Parathyroid adenoma (tissue), 2 donors: ENCODE measurements around the gene OR2B2.
A peak's percentile ranks its signal among the peaks of the same experiment; 100 is the strongest.

Experiments
- H2AFZ ChIP-seq: fragments of 300-600 bp; sonication (generic); one replicate; pipeline ENCODE4 v1.7.0; 2017; ENCODE audit warnings: antibody characterized with exemption, mild to moderate bottlenecking
- H3K27ac ChIP-seq: fragments of 300-600 bp; sonication (generic); one replicate; pipeline ENCODE4 v1.7.0; 2017
- H3K27me3 ChIP-seq: fragments of 300-600 bp; sonication (generic); one replicate; pipeline ENCODE4 v1.7.0; 2017; ENCODE audit warnings: low read length; ENCODE audit not compliant: control insufficient read depth, insufficient read depth
- H3K36me3 ChIP-seq: fragments of 300-600 bp; sonication (generic); one replicate; pipeline ENCODE4 v1.7.0; 2017; ENCODE audit warnings: low read length; ENCODE audit not compliant: control insufficient read depth, insufficient read depth
- H3K4me1 ChIP-seq: fragments of 300-600 bp; sonication (generic); one replicate; pipeline ENCODE4 v1.7.0; 2017; ENCODE audit warnings: control low read depth
- H3K4me2 ChIP-seq: fragments of 300-600 bp; sonication (generic); one replicate; pipeline ENCODE4 v1.7.0; 2017; ENCODE audit warnings: low read length
- H3K4me3 ChIP-seq: fragments of 300-600 bp; sonication (generic); one replicate; pipeline ENCODE4 v1.7.0; 2017; ENCODE audit warnings: low read depth, low read length
- H3K79me2 ChIP-seq: fragments of 300-600 bp; sonication (generic); one replicate; pipeline ENCODE4 v1.7.0; 2017; ENCODE audit warnings: control low read depth
- H3K9ac ChIP-seq: fragments of 300-600 bp; sonication (generic); one replicate; pipeline ENCODE4 v1.7.0; 2017; ENCODE audit warnings: mild to moderate bottlenecking
- H3K9me3 ChIP-seq: fragments of 300-600 bp; sonication (generic); one replicate; pipeline ENCODE4 v1.7.0; 2017; ENCODE audit warnings: low read length; ENCODE audit not compliant: control insufficient read depth
- TF ChIP-seq, protein P1 (sequence below): fragments of 300-600 bp; sonication (generic); IDR thresholded peaks from one replicate; pipeline ENCODE4 v1.7.0; 2017; ENCODE audit warnings: antibody characterized with exemption, mild to moderate bottlenecking
- donor health status: primary hyperparathyroidism.

Gene OR2B2

DNA sequence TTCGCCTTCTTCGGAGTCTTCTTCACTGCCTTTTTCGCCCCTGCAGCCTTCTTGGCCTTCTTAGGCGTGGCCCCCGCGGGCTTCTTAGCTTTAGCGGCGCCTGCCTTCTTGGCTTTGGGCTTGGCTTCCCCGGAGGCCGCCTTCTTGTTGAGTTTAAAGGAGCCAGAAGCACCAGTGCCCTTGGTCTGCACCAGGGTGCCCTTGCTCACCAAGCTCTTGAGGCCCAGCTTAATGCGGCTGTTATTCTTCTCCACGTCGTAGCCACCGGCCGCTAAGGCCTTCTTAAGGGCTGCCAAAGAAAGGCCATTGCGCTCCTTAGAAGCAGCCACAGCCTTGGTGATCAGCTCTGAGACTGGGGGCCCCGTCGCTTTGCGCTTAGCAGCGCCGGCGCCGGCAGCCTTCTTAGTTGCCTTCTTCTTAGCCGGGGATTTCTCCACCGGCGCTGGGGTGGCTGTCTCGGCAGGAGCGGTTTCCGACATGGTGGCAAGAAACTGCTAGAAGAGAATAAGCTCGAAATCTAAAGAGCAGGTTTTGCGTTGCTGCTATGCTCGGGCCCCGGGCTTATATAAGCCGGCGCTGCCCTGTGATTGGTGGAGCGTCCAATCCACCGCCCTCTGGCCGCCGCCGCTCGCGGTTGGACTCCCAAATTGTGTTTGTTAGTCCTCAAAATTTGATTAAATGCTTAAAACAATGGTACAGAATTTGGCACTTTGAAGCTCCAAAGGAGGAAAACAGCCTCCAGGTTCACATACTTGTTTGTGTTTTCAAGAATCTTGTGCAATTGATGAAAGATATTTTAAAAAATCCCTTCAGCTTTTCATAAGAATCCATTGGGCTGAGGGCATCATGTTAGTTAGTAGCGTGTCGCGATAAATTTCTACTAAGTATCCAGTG, 44.9 kb downstream of the OR2B2 start:
- Histone ChIP-seq H3K4me3 (peak overlapping the region; percentile 89), H3K4me2 (peak overlapping the region; percentile 93), H3K36me3 (no peaks in the 10 kb centered on the region), H3K9ac (no peak overlapping the region), H2AFZ (peak overlapping the region; percentile 1), H3K4me1 (no peaks in the 10 kb centered on the region), H3K27me3 (no peaks in the 10 kb centered on the region), H3K79me2 (no peaks in the 10 kb centered on the region), H3K27ac (no peak overlapping the region), H3K9me3 (no peaks in the 10 kb centered on the region)
- TF ChIP-seq, protein P1, sequence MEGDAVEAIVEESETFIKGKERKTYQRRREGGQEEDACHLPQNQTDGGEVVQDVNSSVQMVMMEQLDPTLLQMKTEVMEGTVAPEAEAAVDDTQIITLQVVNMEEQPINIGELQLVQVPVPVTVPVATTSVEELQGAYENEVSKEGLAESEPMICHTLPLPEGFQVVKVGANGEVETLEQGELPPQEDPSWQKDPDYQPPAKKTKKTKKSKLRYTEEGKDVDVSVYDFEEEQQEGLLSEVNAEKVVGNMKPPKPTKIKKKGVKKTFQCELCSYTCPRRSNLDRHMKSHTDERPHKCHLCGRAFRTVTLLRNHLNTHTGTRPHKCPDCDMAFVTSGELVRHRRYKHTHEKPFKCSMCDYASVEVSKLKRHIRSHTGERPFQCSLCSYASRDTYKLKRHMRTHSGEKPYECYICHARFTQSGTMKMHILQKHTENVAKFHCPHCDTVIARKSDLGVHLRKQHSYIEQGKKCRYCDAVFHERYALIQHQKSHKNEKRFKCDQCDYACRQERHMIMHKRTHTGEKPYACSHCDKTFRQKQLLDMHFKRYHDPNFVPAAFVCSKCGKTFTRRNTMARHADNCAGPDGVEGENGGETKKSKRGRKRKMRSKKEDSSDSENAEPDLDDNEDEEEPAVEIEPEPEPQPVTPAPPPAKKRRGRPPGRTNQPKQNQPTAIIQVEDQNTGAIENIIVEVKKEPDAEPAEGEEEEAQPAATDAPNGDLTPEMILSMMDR, result no peak

DNA sequence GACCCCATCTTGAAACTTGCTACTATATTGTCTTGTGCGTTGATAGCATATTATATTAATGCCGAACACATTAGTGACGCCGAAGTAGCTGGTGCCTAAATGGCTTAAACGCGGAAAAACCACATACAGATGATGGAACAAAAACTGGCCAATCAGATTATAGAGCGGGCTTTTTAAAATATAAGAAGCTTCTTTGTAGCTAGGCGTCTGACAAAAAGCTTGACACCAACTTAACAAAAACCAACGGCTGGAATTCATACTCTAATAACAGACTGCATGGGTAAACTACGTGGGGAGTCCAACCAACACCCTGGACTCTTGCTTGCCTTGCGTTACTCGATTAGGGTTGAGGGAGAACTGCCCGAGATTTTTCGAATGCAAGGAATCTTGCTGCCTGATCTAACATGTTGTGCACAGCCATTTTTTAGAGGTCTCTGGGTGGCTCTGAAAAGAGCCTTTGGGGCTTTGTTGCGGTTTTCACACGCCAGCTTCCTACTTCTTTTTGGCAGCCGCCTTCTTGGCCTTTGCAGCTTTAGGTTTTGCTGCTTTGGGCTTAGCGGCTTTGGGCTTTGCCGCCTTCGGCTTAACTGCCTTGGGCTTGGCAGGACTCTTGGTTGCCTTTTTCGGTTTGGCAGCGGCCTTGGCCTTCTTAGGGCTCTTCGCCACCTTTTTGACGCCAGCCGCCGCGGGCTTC, 45.7 kb downstream of the OR2B2 start:
- Histone ChIP-seq H3K4me2 (peak overlapping the region; percentile 93), H3K4me3 (peak overlapping the region; percentile 89), H3K27ac (no peak overlapping the region), H3K4me1 (no peaks in the 10 kb centered on the region), H3K9ac (no peak overlapping the region), H3K9me3 (no peaks in the 10 kb centered on the region), H3K36me3 (no peaks in the 10 kb centered on the region), H3K79me2 (no peaks in the 10 kb centered on the region), H2AFZ (peak overlapping the region; percentile 90), H3K27me3 (no peaks in the 10 kb centered on the region)
- TF ChIP-seq, protein P1, result no peak

DNA sequence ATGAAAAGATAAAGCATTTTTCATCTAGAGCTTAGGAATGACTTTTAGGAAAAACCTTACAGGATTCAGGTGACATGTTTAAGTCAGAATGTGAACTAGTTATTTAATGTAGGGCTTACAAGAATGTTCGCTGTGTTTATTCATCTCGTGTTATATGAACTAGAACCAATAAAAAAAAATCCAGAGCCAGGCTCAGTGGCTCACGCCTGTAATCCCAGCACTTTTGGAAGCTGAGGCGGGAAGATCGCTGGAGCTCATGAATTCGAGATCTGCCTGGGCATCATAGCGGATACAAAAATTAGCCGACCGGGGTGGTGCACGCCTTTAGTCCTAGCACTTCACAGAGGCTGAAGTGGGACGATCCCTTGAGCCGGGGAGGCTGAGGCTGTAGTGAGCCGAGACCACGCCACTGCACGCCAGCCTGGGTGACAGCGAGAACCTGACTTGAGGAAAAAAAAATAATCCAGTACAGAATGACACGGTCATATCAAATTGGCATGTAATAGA, 46.3 kb downstream of the OR2B2 start:
- H3K36me3 ChIP-seq, result no peaks in the 10 kb centered on the region
- peak overlapping the region; percentile 90 for H2AFZ ChIP-seq
- H3K79me2 ChIP-seq, result no peaks in the 10 kb centered on the region
- peak overlapping the region; percentile 93 for H3K4me2 ChIP-seq
- H3K9ac ChIP-seq, result no peak overlapping the region
- TF ChIP-seq, protein P1, result no peak
- H3K27ac ChIP-seq, result no peak overlapping the region
- no peaks in the 10 kb centered on the region for H3K27me3 ChIP-seq
- H3K9me3 ChIP-seq, result no peaks in the 10 kb centered on the region
- no peaks in the 10 kb centered on the region for H3K4me1 ChIP-seq
- H3K4me3 ChIP-seq, result peak overlapping the region; percentile 89

DNA sequence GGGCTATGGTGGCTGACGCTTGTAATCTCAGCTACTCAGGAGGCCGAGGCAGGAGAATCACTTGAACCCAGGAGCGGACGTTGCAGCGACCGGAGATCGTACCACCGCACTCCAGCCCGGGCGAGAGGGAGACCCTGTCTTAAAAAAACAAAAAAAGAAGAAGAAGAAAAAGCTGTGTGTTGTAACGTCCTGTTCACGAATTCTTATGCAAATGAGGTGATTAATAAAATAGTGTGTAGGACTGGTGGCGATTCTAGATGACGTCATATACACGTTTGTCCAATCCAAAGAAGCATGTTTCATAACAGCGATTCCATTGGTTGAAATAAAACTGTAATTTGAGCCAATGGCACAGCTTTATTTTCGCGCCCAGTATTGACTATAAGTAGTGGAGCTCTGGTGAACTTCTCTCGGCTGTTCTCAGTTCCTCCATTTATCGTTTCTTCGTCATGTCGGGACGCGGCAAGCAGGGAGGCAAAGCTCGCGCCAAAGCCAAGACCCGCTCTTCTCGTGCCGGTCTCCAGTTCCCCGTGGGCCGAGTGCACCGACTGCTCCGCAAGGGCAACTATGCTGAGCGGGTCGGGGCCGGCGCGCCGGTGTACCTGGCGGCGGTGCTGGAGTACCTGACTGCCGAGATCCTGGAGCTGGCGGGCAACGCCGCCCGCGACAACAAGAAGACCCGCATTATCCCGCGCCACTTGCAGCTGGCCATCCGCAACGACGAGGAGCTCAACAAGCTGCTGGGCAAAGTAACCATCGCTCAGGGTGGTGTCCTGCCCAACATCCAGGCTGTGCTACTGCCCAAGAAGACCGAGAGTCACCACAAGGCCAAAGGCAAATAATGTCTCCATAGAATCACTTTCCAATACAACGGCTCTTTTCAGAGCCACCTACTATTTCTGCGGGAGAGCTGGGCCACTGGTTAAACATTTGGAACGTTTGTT, 47.0 kb downstream of the OR2B2 start:
- Histone ChIP-seq H3K9ac (no peak overlapping the region), H3K4me1 (no peaks in the 10 kb centered on the region), H3K4me3 (peak overlapping the region; percentile 89), H3K9me3 (no peaks in the 10 kb centered on the region), H3K36me3 (no peaks in the 10 kb centered on the region), H3K27me3 (no peaks in the 10 kb centered on the region), H3K4me2 (peak overlapping the region; percentile 93), H3K27ac (peak overlapping the region; percentile 29), H3K79me2 (no peaks in the 10 kb centered on the region), H2AFZ (peak overlapping the region; percentile 90)
- TF ChIP-seq, protein P1, result no peak
